H1 (cell line): Measurements from ENCODE around the gene FMO3. TPM values are rescaled to one million over a fixed set of nuclear protein-coding genes. Genes with fewer than 3 reads are reported as not detected.

Experiments used
- CTCF ChIA-PET: fragments of 300-600 bp; sonication (Branson Sonifier 250); formaldehyde crosslinking; loops from one replicate; lab custom pipeline; 2021; ENCODE audit not compliant: partially characterized antibody; lab: Charles Lee
- POLR2A ChIA-PET: fragments of 300-600 bp; sonication (Branson Sonifier 250); formaldehyde crosslinking; loops from one replicate; lab custom pipeline; 2021; ENCODE audit warnings: inconsistent platforms; ENCODE audit not compliant: partially characterized antibody; lab: Charles Lee
- DNase-seq, 2 experiments: peaks; one replicate each; pipeline versions ENCODE4 v3.0.0 to v3.0.0-alpha.2; 2010 to 2022; ENCODE audit warnings: low spot score in 2 of 2, low read depth in 1 of 2, mixed read lengths in 1 of 2
- FAIRE-seq: peaks from 2 replicates; lab custom pipeline; 2011; peaks lifted over from hg19 to GRCh38; lab: Jason Lieb, UNC
- H2AFZ ChIP-seq: 2 replicates; pipeline ENCODE4 v1.8.1; 2012; ENCODE audit warnings: low read length, inconsistent platforms
- H2AK5ac ChIP-seq: 2 replicates; pipeline ENCODE4 v1.6.1; 2013; ENCODE audit warnings: low read depth, low read length
- H2BK120ac ChIP-seq: replicated peaks from 2 replicates; pipeline ENCODE3; 2013; ENCODE audit warnings: low read depth, low read length, inconsistent platforms
- H2BK12ac ChIP-seq: 2 replicates; pipeline ENCODE4 v1.6.1; 2013; ENCODE audit warnings: low read depth, low read length
- H2BK15ac ChIP-seq: 2 replicates; pipeline ENCODE4 v1.6.1; 2013; ENCODE audit warnings: low read length
- H2BK20ac ChIP-seq: 2 replicates; pipeline ENCODE4 v1.6.1; 2013; ENCODE audit warnings: low read length
- H2BK5ac ChIP-seq: 2 replicates; pipeline ENCODE4 v1.6.1; 2013; ENCODE audit warnings: low read depth, low read length
- H3K14ac ChIP-seq: 2 replicates; pipeline ENCODE4 v1.6.1; 2013; ENCODE audit warnings: inconsistent platforms; ENCODE audit not compliant: insufficient read length
- H3K18ac ChIP-seq: 2 replicates; pipeline ENCODE4 v1.6.1; 2013; ENCODE audit warnings: low read length; ENCODE audit errors: extremely low read depth
- H3K23ac ChIP-seq: 2 replicates; pipeline ENCODE4 v1.6.1; 2013; ENCODE audit warnings: inconsistent platforms; ENCODE audit not compliant: insufficient read length
- H3K23me2 ChIP-seq: 2 replicates; pipeline ENCODE4 v1.6.1; 2013; ENCODE audit warnings: low read depth, low read length
- H3K27ac ChIP-seq: 2 replicates; pipeline ENCODE4 v1.6.1; 2011; ENCODE audit warnings: low read depth, low read length, inconsistent platforms
- H3K27me3 ChIP-seq, 4 experiments: replicated peaks in 1 of 4; 1 replicate in 1 of 4; 2 replicates in 3 of 4; pipeline versions ENCODE4 v1.6.1 to v1.8.1; 2011 to 2013; ENCODE audit warnings: low read length in 3 of 4, mild to moderate bottlenecking in 3 of 4, inconsistent platforms in 2 of 4, mixed read lengths in 2 of 4, moderate library complexity in 1 of 4; ENCODE audit not compliant: control insufficient read depth in 3 of 4, insufficient read depth in 3 of 4; ENCODE audit errors: extremely low read depth in 1 of 4
- H3K36me3 ChIP-seq, 4 experiments: 2 replicates each; pipeline versions ENCODE4 v1.6.1 to v1.8.1; 2011 to 2013; ENCODE audit warnings: mild to moderate bottlenecking in 4 of 4, low read length in 3 of 4, moderate library complexity in 2 of 4, control low read depth in 1 of 4, inconsistent platforms in 1 of 4; ENCODE audit not compliant: insufficient read depth in 4 of 4, control insufficient read depth in 2 of 4
- H3K4ac ChIP-seq: replicated peaks from 2 replicates; pipeline ENCODE3; 2013; ENCODE audit warnings: low read length, low read depth, mixed read lengths, inconsistent platforms; ENCODE audit not compliant: insufficient read length
- H3K4me1 ChIP-seq, 4 experiments: replicated peaks in 1 of 4; 1 replicate in 1 of 4; 2 replicates in 3 of 4; pipeline versions ENCODE4 v1.6.1 to v1.8.1; 2011 to 2013; ENCODE audit warnings: low read length in 3 of 4, inconsistent platforms in 2 of 4, mixed read lengths in 1 of 4; ENCODE audit not compliant: insufficient read depth in 4 of 4, control insufficient read depth in 3 of 4
- H3K4me2 ChIP-seq, 2 experiments: 2 replicates each; pipeline versions ENCODE4 v1.6.1 to v1.8.1; 2011 to 2013; ENCODE audit warnings: low read depth in 2 of 2, low read length in 2 of 2, control low read depth in 1 of 2, inconsistent platforms in 1 of 2, mild to moderate bottlenecking in 1 of 2; ENCODE audit not compliant: insufficient read depth in 1 of 2
- H3K4me3 ChIP-seq, 4 experiments: fragments of 200-600, 300-600 bp in 1 of 4; sonication (generic), shearing (Covaris generic), sonication (Bioruptor Twin) in 1 of 4; 2 replicates each; pipeline versions ENCODE4 v1.5.1 to v1.8.1; 2011 to 2016; ENCODE audit warnings: low read length in 4 of 4, low read depth in 3 of 4, control low read depth in 2 of 4, inconsistent platforms in 2 of 4, mild to moderate bottlenecking in 2 of 4, mixed read lengths in 1 of 4, moderate library complexity in 1 of 4; ENCODE audit not compliant: insufficient read depth in 2 of 4; ENCODE audit errors: extremely low read depth in 1 of 4
- H3K56ac ChIP-seq: replicated peaks from 2 replicates; pipeline ENCODE3; 2013; ENCODE audit warnings: low read depth, mild to moderate bottlenecking, mixed read lengths, low read length, inconsistent platforms; ENCODE audit not compliant: insufficient read length
- H3K79me1 ChIP-seq: 2 replicates; pipeline ENCODE4 v1.6.1; 2013; ENCODE audit warnings: low read depth, low read length, control low read depth
- H3K79me2 ChIP-seq, 2 experiments: 2 replicates each; pipeline versions ENCODE4 v1.6.1 to v1.8.1; 2012 to 2013; ENCODE audit warnings: low read length in 2 of 2, mild to moderate bottlenecking in 2 of 2, inconsistent platforms in 1 of 2; ENCODE audit not compliant: insufficient read depth in 2 of 2, control insufficient read depth in 1 of 2
- H3K9ac ChIP-seq, 4 experiments: replicated peaks in 1 of 4; 1 replicate in 1 of 4; 2 replicates in 3 of 4; pipeline versions ENCODE4 v1.6.1 to v1.8.1; 2011 to 2013; ENCODE audit warnings: low read depth in 3 of 4, low read length in 3 of 4, control low read depth in 2 of 4, mild to moderate bottlenecking in 2 of 4, moderate library complexity in 2 of 4, inconsistent platforms in 1 of 4; ENCODE audit errors: extremely low read depth in 1 of 4
- H3K9me3 ChIP-seq, 2 experiments: 2 replicates each; pipeline versions ENCODE4 v1.6.1 to v1.8.1; 2012 to 2013; ENCODE audit warnings: mild to moderate bottlenecking in 2 of 2, moderate library complexity in 2 of 2, control low read depth in 1 of 2, inconsistent platforms in 1 of 2, low read depth in 1 of 2, low read length in 1 of 2, mixed read lengths in 1 of 2; ENCODE audit not compliant: insufficient read depth in 2 of 2
- H4K20me1 ChIP-seq, 2 experiments: replicated peaks in 1 of 2; 2 replicates each; pipeline versions ENCODE3 to v1.8.1; 2011 to 2013; ENCODE audit warnings: inconsistent platforms in 2 of 2, low read length in 2 of 2, mild to moderate bottlenecking in 1 of 2; ENCODE audit not compliant: insufficient read depth in 2 of 2, control insufficient read depth in 1 of 2
- H4K5ac ChIP-seq: 2 replicates; pipeline ENCODE4 v1.6.1; 2013; ENCODE audit warnings: low read length, low read depth, mixed read lengths, inconsistent platforms; ENCODE audit not compliant: insufficient read length
- H4K8ac ChIP-seq: 2 replicates; pipeline ENCODE4 v1.8.0; 2013; ENCODE audit warnings: mild to moderate bottlenecking, moderate library complexity, low read length, inconsistent platforms; ENCODE audit not compliant: insufficient read depth; ENCODE audit errors: extremely low read depth
- H4K91ac ChIP-seq: replicated peaks from 2 replicates; pipeline ENCODE3; 2013; ENCODE audit warnings: low read length, mixed read lengths, inconsistent platforms; ENCODE audit not compliant: insufficient read length
- ASH2L ChIP-seq: fragments of 200-600, 300-600 bp; sonication (generic); IDR thresholded peaks from one replicate; pipeline ENCODE4 v1.7.1; 2017; ENCODE audit warnings: low read length
- CREB1 ChIP-seq: IDR thresholded peaks from 2 replicates; pipeline ENCODE4 v1.6.1; 2012; ENCODE audit warnings: inconsistent platforms
- CTBP2 ChIP-seq: IDR thresholded peaks from 2 replicates; pipeline ENCODE4 v1.7.0; 2011; ENCODE audit warnings: borderline replicate concordance, mild to moderate bottlenecking, moderate library complexity, mixed read lengths, low read length; ENCODE audit not compliant: insufficient read depth, insufficient read length
- RAD21 ChIP-seq, 2 experiments: IDR thresholded peaks in 1 of 2; conservative IDR thresholded peaks in 1 of 2; 2 replicates each; pipeline ENCODE4 v1.6.1; 2011; ENCODE audit warnings: low read depth in 2 of 2, low read length in 2 of 2, improper control_type of control experiment in 1 of 2, inconsistent platforms in 1 of 2, mild to moderate bottlenecking in 1 of 2, moderate library complexity in 1 of 2
- WGBS, 2 experiments: shearing (Covaris generic) in 1 of 2; methylation state at CpG; one replicate each; pipeline versions ENCODE4 v1.1.6 to v1.1.7; 2013 to 2015; ENCODE audit warnings: low lambda C conversion rate in 2 of 2, mixed read lengths in 2 of 2, inconsistent platforms in 1 of 2, low coverage in 1 of 2, missing lambda C conversion rate in 1 of 2; ENCODE audit not compliant: insufficient replicate concordance in 2 of 2, insufficient coverage in 1 of 2, insufficient read length in 1 of 2; ENCODE audit errors: extremely low coverage in 1 of 2, missing lambda C conversion rate in 1 of 2; 5-methylcytosine and 5-hydroxymethylcytosine counted together
- polyA plus RNA-seq, 7 experiments: library from polyadenylated mRNA; depleted of rRNA in 3 of 7; stranded (reverse) in 5 of 7; unstranded in 2 of 7; fragments of >200 nt in 5 of 7; fragments of 200-250 nt in 2 of 7; gene quantifications; 1 replicate in 5 of 7; 2 replicates in 1 of 7; 4 replicates in 1 of 7; pipeline versions ENCODE4 v1.2.1 to v1.2.3, GENCODE V29; 2011 to 2013; ENCODE audit warnings: missing spikeins in 2 of 7, mixed read lengths in 2 of 7
- total RNA-seq: library from RNA; stranded (reverse); fragmentation: NEBNext Ultra II Directional; extraction: Animal tissue kit (Norgen Biotek cat#: 25700); gene quantifications from 2 replicates; pipeline ENCODE4 v1.2.1, GENCODE V29; 2021
- TF ChIP-seq, protein P1 (sequence below), 3 experiments: IDR thresholded peaks; 1 replicate in 2 of 3; 2 replicates in 1 of 3; pipeline versions ENCODE4 v1.5.1 to v1.6.1; 2011; ENCODE audit warnings: low read length in 3 of 3, mild to moderate bottlenecking in 3 of 3, inconsistent platforms in 2 of 3, low read depth in 1 of 3, moderate library complexity in 1 of 3; ENCODE audit not compliant: insufficient read depth in 1 of 3; ENCODE audit errors: control extremely low read depth in 1 of 3

Gene FMO3
- total and polyA plus RNA-seq, 2 of the 8 experiments (the other 6 are each of a cell fraction or from before 2014, with no cell fraction given) = not detected

DNA sequence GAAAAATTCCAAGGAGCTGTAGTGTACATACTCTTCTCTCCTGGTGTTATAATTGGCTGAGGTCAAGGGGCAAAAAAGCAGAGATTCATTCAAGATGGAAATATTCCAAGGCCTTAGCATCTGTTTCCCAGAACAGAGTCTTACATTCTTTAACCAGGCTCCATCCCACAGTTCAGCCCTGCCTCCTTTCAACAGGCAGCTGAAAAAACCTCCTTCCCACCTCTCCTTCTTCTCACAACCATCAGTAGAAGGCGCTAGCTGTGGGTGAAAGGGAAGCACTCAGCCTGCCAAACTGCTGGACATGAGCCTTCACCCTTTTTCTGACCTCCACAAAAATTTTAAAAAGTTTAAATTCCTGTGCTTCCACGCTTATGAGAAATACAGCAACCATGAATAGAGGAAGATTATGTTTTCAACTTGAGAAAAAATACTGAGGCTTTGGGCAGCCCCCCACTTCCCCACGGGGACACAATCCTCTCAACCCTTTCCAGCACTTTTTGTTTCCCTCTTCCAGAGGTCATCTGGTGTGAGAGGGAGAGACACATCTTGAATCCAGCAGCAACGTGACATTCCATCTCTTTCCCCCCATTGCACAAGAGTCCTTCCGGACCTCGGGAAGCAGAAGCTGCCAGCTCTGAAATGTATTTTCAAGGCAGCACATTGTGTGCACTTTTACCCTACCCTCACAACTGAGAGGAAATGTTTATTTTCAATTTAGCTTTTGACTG is 51.1 kb downstream of the FMO3 start:
- DNase-seq = no peak
- Histone ChIP-seq H3K27ac (no peak overlapping the region), H3K79me2 (no peaks in the 10 kb centered on the region), H2BK12ac (0 out of 2 replicates have a peak overlapping the region, but pooled peaks have one; percentile 62), H3K14ac (no peak overlapping the region), H3K9ac (no peak overlapping the region), H3K56ac (no peak overlapping the region), H3K79me1 (no peaks in the 10 kb centered on the region), H4K8ac (no peak overlapping the region), H3K4me2 (no peak overlapping the region), H3K36me3 (no peaks in the 10 kb centered on the region), H3K4ac (no peak overlapping the region), H3K23me2 (no peaks in the 10 kb centered on the region), H2AFZ (peak overlapping the region; percentile 45; the same call in 1 of the 2 replicates), H4K20me1 (no peaks in the 10 kb centered on the region), H2BK120ac (no peak overlapping the region), H2BK5ac (no peak overlapping the region; the same call in 1 of the 2 replicates), H3K9me3 (no peaks in the 10 kb centered on the region), H3K4me3 (no peak overlapping the region), H2AK5ac (no peak overlapping the region), H2BK15ac (no peak overlapping the region), H4K91ac (no peak overlapping the region), H2BK20ac (no peak overlapping the region), H3K23ac (no peak overlapping the region), H3K18ac (no peak overlapping the region), H3K27me3 (no peaks in the 10 kb centered on the region), H4K5ac (no peak overlapping the region), H3K4me1 (peaks cover 0 to 6% (median 0%) of the 10 kb centered on the region in 4 experiments; a peak in 1 of 7 replicates)
- TF ChIP-seq ASH2L = no peak
- no peak for TF ChIP-seq CREB1
- TF ChIP-seq, protein P1, sequence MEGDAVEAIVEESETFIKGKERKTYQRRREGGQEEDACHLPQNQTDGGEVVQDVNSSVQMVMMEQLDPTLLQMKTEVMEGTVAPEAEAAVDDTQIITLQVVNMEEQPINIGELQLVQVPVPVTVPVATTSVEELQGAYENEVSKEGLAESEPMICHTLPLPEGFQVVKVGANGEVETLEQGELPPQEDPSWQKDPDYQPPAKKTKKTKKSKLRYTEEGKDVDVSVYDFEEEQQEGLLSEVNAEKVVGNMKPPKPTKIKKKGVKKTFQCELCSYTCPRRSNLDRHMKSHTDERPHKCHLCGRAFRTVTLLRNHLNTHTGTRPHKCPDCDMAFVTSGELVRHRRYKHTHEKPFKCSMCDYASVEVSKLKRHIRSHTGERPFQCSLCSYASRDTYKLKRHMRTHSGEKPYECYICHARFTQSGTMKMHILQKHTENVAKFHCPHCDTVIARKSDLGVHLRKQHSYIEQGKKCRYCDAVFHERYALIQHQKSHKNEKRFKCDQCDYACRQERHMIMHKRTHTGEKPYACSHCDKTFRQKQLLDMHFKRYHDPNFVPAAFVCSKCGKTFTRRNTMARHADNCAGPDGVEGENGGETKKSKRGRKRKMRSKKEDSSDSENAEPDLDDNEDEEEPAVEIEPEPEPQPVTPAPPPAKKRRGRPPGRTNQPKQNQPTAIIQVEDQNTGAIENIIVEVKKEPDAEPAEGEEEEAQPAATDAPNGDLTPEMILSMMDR (IDR thresholded peaks at IDR 0.05; ENCODE audit: control extremely low read depth in 1 of 3, insufficient read depth in 1 of 3, low read depth in 1 of 3, low read length in 3 of 3) = peak; percentile 52 to 76 (median 56)
- TF ChIP-seq CTBP2 = no peak
- peak; percentile 36 to 50 for TF ChIP-seq RAD21 (IDR thresholded peaks at IDR 0.05 in 1 of 2, conservative IDR thresholded peaks at IDR 0.05 in 1 of 2; ENCODE audit: low read depth in 2 of 2, low read length in 2 of 2)
- ChIA-PET POLR2A (interaction anchor here (1.2 kb wide), 1 partner anchor 9 kb away, joined by 3 read pairs; no protein-coding TSS in a partner anchor), CTCF (interaction anchor here (0.7 to 2.9 kb wide), 14 partner anchors 8 to 214 kb away, joined by 3 to 20 read pairs (median 4); partner anchors contain the start of gene FMO4)
- no peak for FAIRE-seq
- 83% methylated on average over 6 of the region's 6 CpGs; no CpG with 5 or more reads in 1 of the 2 experiments for WGBS, 2 experiments
